ENCODE data around the gene UQCRH. TPM values are rescaled to one million over a fixed set of nuclear protein-coding genes. Genes with fewer than 3 reads are reported as not detected.
"Not testable (repeated sequence)": the region's sequence is repeated elsewhere in the genome, so short reads cannot be mapped to it uniquely, and the experiment has no call there.

Gene UQCRH
- total and polyA plus RNA-seq, 5 experiments from 2014 or later = 130 to 371 (median 293) TPM

DNA sequence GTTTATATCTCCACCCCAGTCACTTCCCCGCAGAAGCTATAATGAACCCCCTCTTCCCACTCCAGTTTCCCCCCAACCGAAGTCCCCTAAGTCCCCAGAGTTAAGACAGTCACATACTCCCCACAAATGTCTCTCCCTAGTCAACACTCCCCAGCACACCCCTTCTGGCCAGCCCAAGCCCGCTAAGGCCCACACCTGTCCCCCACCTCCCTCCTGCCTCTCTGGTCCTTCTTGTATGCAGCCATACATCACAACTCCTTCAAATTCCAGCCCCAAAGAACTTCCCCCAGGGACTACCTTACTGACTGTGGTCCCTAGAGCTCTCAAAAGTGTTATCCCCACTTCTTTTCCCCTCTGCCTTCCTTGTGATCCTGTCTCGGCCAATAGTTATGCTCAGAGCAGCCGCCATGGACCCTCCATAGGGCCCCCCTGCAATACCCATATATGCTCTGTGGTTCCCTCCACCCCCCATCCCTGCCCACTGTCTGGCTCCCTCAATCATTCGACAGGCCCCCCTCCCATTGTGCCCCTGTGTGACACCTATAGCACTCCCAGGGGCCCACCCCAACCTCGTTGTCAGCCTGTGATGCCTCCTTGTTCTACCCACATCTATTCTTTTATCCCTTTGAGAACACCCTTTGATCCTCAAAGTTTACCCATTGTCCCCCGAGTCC, 39.3 kb downstream of the UQCRH start:
- no peak for DNase-seq
- Mint-ChIP-seq H3K27ac (peak overlapping the region; percentile 95 to 100 (median 100)), H3K4me3 (peak overlapping the region in 7 of 10 donors; percentile 97 to 100 (median 100)), H3K4me1 (peaks cover 34 to 64% (median 55%) of the 10 kb centered on the region in 4 donors), H3K9me3 (peaks cover 0 to 2% (median 0%) of the 10 kb centered on the region in 9 donors), H3K36me3 (peaks cover 0 to 38% (median 3%) of the 10 kb centered on the region in 3 donors), H3K27me3 (no peaks in the 10 kb centered on the region)
- no peak for ATAC-seq
- POLR2A ChIA-PET = no interaction called here

DNA sequence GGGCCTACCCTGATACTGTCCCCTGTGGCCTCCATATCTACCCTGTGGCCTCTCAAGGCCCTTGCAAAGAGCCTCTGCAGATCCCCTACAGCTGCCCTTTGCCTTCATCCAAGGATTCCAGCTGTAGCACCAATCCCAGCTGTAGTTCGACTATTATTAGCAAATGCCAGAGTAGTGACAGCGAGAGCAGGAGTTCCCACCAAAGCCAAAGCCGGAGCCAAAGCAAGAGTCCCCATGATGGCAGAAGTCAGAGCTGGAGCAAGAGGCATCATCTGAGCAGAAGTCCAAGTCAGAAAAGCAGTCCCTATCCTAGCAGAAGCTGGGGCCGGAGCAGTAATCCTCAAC, 39.8 kb downstream of the UQCRH start:
- peaks cover 0 to 2% (median 0%) of the 10 kb centered on the region in 9 donors for H3K9me3 Mint-ChIP-seq
- H3K27me3 Mint-ChIP-seq = no peaks in the 10 kb centered on the region
- H3K4me1 Mint-ChIP-seq = peaks cover 37 to 69% (median 60%) of the 10 kb centered on the region in 4 donors
- H3K4me3 Mint-ChIP-seq = peak overlapping the region in 1 of 10 donors; percentile 61
- H3K27ac Mint-ChIP-seq = peak overlapping the region in 9 of 10 donors; percentile 95 to 100 (median 100)
- peaks cover 0 to 43% (median 3%) of the 10 kb centered on the region in 3 donors for H3K36me3 Mint-ChIP-seq
- POLR2A ChIA-PET = no interaction called here
- no peak for ATAC-seq
- no peak for DNase-seq

DNA sequence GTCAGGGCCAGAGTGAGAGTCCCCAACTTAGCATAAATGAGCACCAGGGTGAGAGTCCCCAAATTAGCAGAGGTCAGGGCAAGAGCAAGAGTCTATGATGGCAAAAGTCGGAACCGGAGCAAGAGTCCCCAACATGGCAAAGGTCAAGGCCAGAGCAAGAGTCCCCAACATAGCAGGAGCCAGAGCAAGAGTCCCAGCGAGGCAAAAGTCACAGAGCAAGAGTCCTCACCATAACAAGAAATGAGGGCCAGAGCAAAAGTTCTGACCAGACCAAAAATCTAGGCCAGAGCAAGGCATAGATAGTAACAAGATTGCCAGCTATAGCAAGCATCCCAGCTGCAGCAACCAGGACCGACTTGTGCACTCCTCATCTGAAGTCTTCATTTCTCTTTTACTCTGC, 40.2 kb downstream of the UQCRH start:
- Mint-ChIP-seq H3K36me3 (peaks cover 0 to 44% (median 3%) of the 10 kb centered on the region in 3 donors), H3K27me3 (no peaks in the 10 kb centered on the region), H3K4me3 (no peak overlapping the region), H3K4me1 (peaks cover 36 to 69% (median 59%) of the 10 kb centered on the region in 4 donors), H3K9me3 (peaks cover 0 to 2% (median 0%) of the 10 kb centered on the region in 9 donors), H3K27ac (peak overlapping the region in 9 of 10 donors; percentile 95 to 100 (median 100))
- DNase-seq = no peak
- no peak for ATAC-seq
- POLR2A ChIA-PET = no interaction called here

DNA sequence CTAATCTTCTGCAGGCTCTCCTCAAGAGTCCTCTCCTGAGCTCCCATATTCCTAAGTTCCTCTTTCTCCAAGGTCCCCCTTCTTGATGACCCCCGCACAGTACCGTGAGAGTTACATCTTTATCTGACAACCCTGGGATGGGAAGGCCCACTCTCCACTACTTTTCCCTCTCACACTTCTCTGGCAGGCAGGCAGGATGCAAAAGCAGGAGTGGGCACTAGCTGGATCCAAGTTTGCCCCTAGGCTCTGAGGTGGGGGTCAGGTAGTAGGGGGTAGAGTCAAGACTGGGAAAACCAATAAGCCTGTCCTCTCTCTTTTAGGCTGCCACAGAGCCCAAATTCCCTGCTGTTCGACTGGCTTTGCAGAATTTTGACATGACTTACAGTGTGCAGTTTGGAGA, 41.0 kb downstream of the UQCRH start:
- Mint-ChIP-seq H3K4me1 (peaks cover 35 to 67% (median 55%) of the 10 kb centered on the region in 4 donors), H3K27ac (peak overlapping the region in 9 of 10 donors; percentile 33 to 100 (median 95)), H3K9me3 (peaks cover 0 to 2% (median 0%) of the 10 kb centered on the region in 9 donors), H3K27me3 (no peaks in the 10 kb centered on the region), H3K36me3 (peaks cover 0 to 52% (median 3%) of the 10 kb centered on the region in 3 donors), H3K4me3 (no peak overlapping the region)
- DNase-seq (no peak), ATAC-seq (no peak)
- POLR2A ChIA-PET = no interaction called here

- Mint-ChIP-seq H3K4me3 (no peak overlapping the region), H3K4me1 (peaks cover 35 to 62% (median 53%) of the 10 kb centered on the region in 4 donors), H3K27me3 (no peaks in the 10 kb centered on the region), H3K36me3 (peaks cover 0 to 60% (median 3%) of the 10 kb centered on the region in 3 donors), H3K9me3 (peaks cover 0 to 2% (median 0%) of the 10 kb centered on the region in 9 donors), H3K27ac (peak overlapping the region in 6 of 10 donors; percentile 47 to 73 (median 59))
- ATAC-seq (no peak), DNase-seq (no peak)
- POLR2A ChIA-PET = interaction anchor here (0.6 kb wide), 1 partner anchor 840 kb away, joined by 3 read pairs; no protein-coding TSS in a partner anchor
These were observed 41.8 kb downstream of the UQCRH start for GRCh38 chr1:46345281-46345680.

- Mint-ChIP-seq H3K27ac (peak overlapping the region in 3 of 10 donors; percentile 12 to 37 (median 27)), H3K4me1 (peaks cover 7 to 13% (median 11%) of the 10 kb centered on the region in 4 donors), H3K9me3 (no peaks in the 10 kb centered on the region), H3K36me3 (peaks cover 0 to 84% (median 10%) of the 10 kb centered on the region in 3 donors), H3K4me3 (no peak overlapping the region), H3K27me3 (no peaks in the 10 kb centered on the region)
- POLR2A ChIA-PET = no interaction called here
- ATAC-seq (no peak), DNase-seq (no peak)
These were observed 48.9 kb downstream of the UQCRH start for GRCh38 chr1:46352363-46352762.

DNA sequence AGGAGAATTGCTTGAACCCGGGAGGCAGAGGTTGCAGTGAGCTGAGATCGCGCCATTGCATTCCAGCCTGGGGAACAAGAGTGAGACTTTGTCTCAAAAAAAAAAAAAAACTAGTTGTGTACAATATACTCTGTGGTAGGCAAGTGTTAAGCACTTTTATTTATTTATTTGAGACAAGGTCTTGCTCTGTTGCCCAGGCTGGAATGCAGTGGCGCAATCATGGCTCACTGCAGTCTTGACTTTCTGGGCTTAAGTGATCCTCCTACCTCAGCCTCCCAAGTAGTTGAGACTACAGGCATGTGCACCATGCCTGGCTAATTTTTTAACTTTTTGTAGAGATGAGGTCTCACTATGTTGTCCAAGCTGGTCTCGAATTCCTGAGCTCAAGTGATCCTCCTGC, 52.4 kb downstream of the UQCRH start:
- DNase-seq, ATAC-seq, H3K27me3 Mint-ChIP-seq, H3K4me1 Mint-ChIP-seq, H3K27ac Mint-ChIP-seq, H3K4me3 Mint-ChIP-seq, POLR2A ChIA-PET, H3K9me3 Mint-ChIP-seq: not testable (repeated sequence)
- peaks cover 0 to 78% (median 17%) of the 10 kb centered on the region in 3 donors for H3K36me3 Mint-ChIP-seq

GRCh38 chr1:46362158-46362557, 58.7 kb downstream of the UQCRH start:
- no peaks in the 10 kb centered on the region for H3K4me1 Mint-ChIP-seq
- H3K27ac Mint-ChIP-seq = no peak overlapping the region
- POLR2A ChIA-PET = no interaction called here
- no peak for ATAC-seq
- no peak overlapping the region for H3K4me3 Mint-ChIP-seq
- H3K27me3 Mint-ChIP-seq = no peaks in the 10 kb centered on the region
- H3K36me3 Mint-ChIP-seq = peaks cover 4 to 76% (median 17%) of the 10 kb centered on the region in 3 donors
- DNase-seq = no peak
- H3K9me3 Mint-ChIP-seq = no peaks in the 10 kb centered on the region

- DNase-seq (no peak), ATAC-seq (no peak)
- H3K4me1 Mint-ChIP-seq = no peaks in the 10 kb centered on the region
- H3K9me3 Mint-ChIP-seq = no peaks in the 10 kb centered on the region
- H3K27ac Mint-ChIP-seq = peak overlapping the region in 1 of 10 donors; percentile 73
- H3K4me3 Mint-ChIP-seq = no peak overlapping the region
- POLR2A ChIA-PET = no interaction called here
- H3K27me3 Mint-ChIP-seq = no peaks in the 10 kb centered on the region
- peaks cover 4 to 79% (median 17%) of the 10 kb centered on the region in 3 donors for H3K36me3 Mint-ChIP-seq
These were observed 59.6 kb downstream of the UQCRH start for GRCh38 chr1:46363121-46363520.

DNA sequence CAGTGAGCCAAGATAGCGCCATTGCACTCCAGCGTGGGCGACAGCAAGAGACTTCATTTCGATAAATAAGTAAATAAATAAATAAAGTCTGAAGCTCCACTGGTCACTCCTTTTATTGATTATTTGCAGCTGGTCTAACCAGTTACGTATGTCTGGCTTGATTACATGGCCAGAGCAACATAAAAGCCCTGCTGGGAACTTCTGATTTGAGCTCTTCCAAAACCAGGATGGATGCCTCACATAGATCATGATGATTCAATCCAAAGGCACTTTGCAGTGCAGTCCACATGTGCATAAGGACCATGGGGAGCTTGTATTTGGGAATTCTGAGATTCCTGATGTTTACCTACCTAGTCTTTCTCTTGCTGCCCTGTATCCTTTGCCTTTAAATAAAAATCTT, 61.1 kb downstream of the UQCRH start:
- no peak for ATAC-seq
- no peaks in the 10 kb centered on the region for H3K9me3 Mint-ChIP-seq
- no peak for DNase-seq
- peaks cover 4 to 75% (median 15%) of the 10 kb centered on the region in 3 donors for H3K36me3 Mint-ChIP-seq
- H3K4me3 Mint-ChIP-seq = no peak overlapping the region
- no peaks in the 10 kb centered on the region for H3K4me1 Mint-ChIP-seq
- peak overlapping the region in 2 of 10 donors; percentile 11 to 53 for H3K27ac Mint-ChIP-seq
- H3K27me3 Mint-ChIP-seq = no peaks in the 10 kb centered on the region
- POLR2A ChIA-PET = no interaction called here

- peaks cover 4 to 71% (median 11%) of the 10 kb centered on the region in 3 donors for H3K36me3 Mint-ChIP-seq
- not testable (repeated sequence) for H3K27ac Mint-ChIP-seq, H3K4me1 Mint-ChIP-seq, DNase-seq, H3K27me3 Mint-ChIP-seq, H3K4me3 Mint-ChIP-seq, ATAC-seq, H3K9me3 Mint-ChIP-seq
- POLR2A ChIA-PET = interaction anchor here (0.7 kb wide), 1 partner anchor 347 kb away, joined by 4 read pairs; no protein-coding TSS in a partner anchor
These were observed 62.3 kb downstream of the UQCRH start for GRCh38 chr1:46365796-46366195.

Measured in naive thymus-derived CD8-positive, alpha-beta T cell (primary cell).